ENCODE measurements around the gene MIPEP.

Gene MIPEP

GRCh38 chr13:23716401-23716800, 172.8 kb downstream of the MIPEP start:
- H3K4me3 ChIP-seq: no peak overlapping the region
- TF ChIP-seq CTCF (IDR thresholded peaks at IDR 0.05): no peak
- H3K27ac ChIP-seq: no peak overlapping the region

GRCh38 chr13:23715762-23716235, 173.4 kb downstream of the MIPEP start:
- no peak overlapping the region for H3K27ac ChIP-seq
- no peak for DNase-seq (ENCODE audit: low spot score)
- no peak overlapping the region for H3K4me3 ChIP-seq
- no peak for TF ChIP-seq CTCF (IDR thresholded peaks at IDR 0.05)

More at GRCh38 chr13:23716401-23716800, 172.8 kb downstream of the MIPEP start:
- DNase-seq (ENCODE audit: low spot score): no peak

- no peak overlapping the region for H3K27ac ChIP-seq
- no peak for TF ChIP-seq CTCF (IDR thresholded peaks at IDR 0.05)
- no peak for DNase-seq (ENCODE audit: low spot score)
- no peak overlapping the region for H3K4me3 ChIP-seq
These were observed 174.0 kb downstream of the MIPEP start for GRCh38 chr13:23715092-23715761.

- no peak for DNase-seq (ENCODE audit: low spot score)
- TF ChIP-seq CTCF (IDR thresholded peaks at IDR 0.05): no peak
These were observed 174.5 kb downstream of the MIPEP start for GRCh38 chr13:23714672-23715071.

GRCh38 chr13:23711355-23711754, 177.8 kb downstream of the MIPEP start:
- no peak overlapping the region for H3K4me3 ChIP-seq
- H3K27ac ChIP-seq: no peak overlapping the region
- DNase-seq (ENCODE audit: low spot score): no peak
- TF ChIP-seq CTCF (IDR thresholded peaks at IDR 0.05): no peak

More at GRCh38 chr13:23714672-23715071, 174.5 kb downstream of the MIPEP start:
- no peak overlapping the region for H3K4me3 ChIP-seq
- no peak overlapping the region for H3K27ac ChIP-seq

- TF ChIP-seq CTCF (IDR thresholded peaks at IDR 0.05): no peak
- Histone ChIP-seq H3K4me3 (no peak overlapping the region), H3K27ac (no peak overlapping the region)
- DNase-seq (ENCODE audit: low spot score): no peak
These were observed 178.8 kb downstream of the MIPEP start for GRCh38 chr13:23710366-23710765.

GRCh38 chr13:23709536-23709935, 179.7 kb downstream of the MIPEP start:
- no peak for TF ChIP-seq CTCF (IDR thresholded peaks at IDR 0.05)
- no peak for DNase-seq (ENCODE audit: low spot score)
- Histone ChIP-seq H3K27ac (no peak overlapping the region), H3K4me3 (no peak overlapping the region)
